Hepatocyte (in vitro differentiated cells): ENCODE results near the gene NPAS2.

Source experiments
- EZH2 ChIP-seq: fragments of 200-600 bp; sonication (generic); IDR thresholded peaks from 2 replicates; pipeline ENCODE4 v1.6.1; 2016; ENCODE audit warnings: antibody characterized with exemption, mild to moderate bottlenecking, borderline replicate concordance
- TF ChIP-seq, protein P1 (sequence below): fragments of 200-600 bp; sonication (generic); IDR thresholded peaks from 2 replicates; pipeline ENCODE4 v1.5.1; 2016; ENCODE audit warnings: antibody characterized with exemption, mild to moderate bottlenecking; ENCODE audit not compliant: poor library complexity

DNA sequence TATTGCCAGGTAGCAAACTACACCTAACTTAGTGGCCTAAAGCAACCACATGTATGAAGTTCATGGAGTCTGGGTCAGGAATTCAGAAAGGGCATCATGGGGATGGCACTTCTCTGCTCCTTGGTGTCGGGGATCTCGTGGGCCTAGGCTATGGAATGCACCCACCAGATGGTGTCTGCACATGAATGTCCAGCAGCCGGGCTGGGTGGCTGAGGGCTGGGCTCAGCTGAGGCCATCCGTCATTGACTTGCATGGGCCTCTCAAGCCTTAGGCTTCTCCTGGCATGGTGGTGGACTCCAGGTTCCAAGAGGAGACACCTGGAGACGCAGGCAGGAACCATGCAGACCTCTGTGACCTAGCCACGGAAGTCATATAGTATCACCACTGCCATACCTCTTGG, 156.1 kb downstream of the NPAS2 start:
- TF ChIP-seq, protein P1, sequence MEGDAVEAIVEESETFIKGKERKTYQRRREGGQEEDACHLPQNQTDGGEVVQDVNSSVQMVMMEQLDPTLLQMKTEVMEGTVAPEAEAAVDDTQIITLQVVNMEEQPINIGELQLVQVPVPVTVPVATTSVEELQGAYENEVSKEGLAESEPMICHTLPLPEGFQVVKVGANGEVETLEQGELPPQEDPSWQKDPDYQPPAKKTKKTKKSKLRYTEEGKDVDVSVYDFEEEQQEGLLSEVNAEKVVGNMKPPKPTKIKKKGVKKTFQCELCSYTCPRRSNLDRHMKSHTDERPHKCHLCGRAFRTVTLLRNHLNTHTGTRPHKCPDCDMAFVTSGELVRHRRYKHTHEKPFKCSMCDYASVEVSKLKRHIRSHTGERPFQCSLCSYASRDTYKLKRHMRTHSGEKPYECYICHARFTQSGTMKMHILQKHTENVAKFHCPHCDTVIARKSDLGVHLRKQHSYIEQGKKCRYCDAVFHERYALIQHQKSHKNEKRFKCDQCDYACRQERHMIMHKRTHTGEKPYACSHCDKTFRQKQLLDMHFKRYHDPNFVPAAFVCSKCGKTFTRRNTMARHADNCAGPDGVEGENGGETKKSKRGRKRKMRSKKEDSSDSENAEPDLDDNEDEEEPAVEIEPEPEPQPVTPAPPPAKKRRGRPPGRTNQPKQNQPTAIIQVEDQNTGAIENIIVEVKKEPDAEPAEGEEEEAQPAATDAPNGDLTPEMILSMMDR, result no peak
- no peak for TF ChIP-seq EZH2
